HG02610 (cell line): ENCODE results near the gene PBX2.
"Not testable (repeated sequence)": the region's sequence is repeated elsewhere in the genome, so short reads cannot be mapped to it uniquely, and the experiment has no call there.

Source experiments
- ATAC-seq: cut with Tn5 transposase; IDR thresholded peaks from one replicate; pipeline ENCODE4 v1.9.1; 2021; ENCODE audit warnings: mild to moderate bottlenecking, moderate library complexity; ENCODE audit not compliant: unreplicated experiment

Gene PBX2

DNA sequence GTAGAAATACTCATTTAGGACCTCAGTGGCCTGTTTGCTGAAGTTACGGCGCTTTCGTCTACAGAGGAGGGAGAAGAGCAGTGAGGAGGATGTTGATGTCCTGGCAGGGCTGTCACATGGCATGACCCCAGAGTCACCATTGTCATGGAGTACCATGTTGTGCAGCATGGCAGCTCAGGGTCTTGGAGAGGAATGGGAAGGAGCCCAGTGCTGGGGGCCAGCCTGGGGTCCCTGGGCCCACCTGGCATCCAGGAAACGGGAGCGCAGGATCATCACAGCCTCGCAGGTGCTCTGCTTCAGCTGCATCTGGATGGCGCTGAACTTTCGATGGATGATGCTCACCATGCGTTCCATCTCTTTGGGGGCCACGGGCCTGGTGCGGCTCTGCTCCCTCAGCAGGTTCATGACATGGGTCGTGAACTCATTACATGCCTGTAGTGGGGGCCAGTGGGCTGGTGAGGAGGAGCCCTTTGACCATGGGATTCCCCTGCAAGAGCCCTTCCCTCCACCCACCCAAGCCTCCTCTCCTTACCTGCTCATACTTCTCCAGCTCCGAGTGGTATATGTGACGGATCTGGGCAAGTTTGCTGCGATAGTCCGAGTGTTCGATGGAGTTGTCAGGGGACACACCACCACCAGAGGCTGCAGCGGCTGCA is 2.1 kb downstream of the PBX2 start:
- ATAC-seq = not testable (repeated sequence)

- ATAC-seq = no peak
Measured at GRCh38 chr6:32187009-32187709, 2.8 kb downstream of the PBX2 start.

- not testable (repeated sequence) for ATAC-seq
Measured at GRCh38 chr6:32186151-32186840, 3.7 kb downstream of the PBX2 start.

DNA sequence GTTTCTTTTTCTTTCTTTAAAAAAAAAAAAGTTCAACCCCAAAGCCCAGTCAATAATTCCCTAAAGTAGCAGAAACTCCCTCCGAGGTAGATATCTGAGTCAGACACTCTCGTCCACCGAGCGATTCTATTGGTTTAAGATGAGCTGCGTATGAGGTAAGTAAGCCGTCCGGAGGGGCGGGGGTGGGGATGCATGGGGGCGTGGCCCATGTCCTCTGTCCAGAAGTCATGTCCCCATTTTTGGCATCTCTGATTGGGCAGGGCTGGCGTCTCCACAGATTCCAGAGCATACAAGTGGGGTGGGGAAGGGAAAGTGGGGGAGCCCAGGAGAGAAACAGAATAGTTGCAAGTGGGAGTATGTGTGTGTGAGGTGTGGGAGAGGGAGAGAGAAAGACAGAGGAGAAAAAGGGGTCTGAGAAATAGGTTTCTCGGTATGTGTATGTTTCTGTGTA is 4.3 kb downstream of the PBX2 start:
- ATAC-seq = not testable (repeated sequence)

DNA sequence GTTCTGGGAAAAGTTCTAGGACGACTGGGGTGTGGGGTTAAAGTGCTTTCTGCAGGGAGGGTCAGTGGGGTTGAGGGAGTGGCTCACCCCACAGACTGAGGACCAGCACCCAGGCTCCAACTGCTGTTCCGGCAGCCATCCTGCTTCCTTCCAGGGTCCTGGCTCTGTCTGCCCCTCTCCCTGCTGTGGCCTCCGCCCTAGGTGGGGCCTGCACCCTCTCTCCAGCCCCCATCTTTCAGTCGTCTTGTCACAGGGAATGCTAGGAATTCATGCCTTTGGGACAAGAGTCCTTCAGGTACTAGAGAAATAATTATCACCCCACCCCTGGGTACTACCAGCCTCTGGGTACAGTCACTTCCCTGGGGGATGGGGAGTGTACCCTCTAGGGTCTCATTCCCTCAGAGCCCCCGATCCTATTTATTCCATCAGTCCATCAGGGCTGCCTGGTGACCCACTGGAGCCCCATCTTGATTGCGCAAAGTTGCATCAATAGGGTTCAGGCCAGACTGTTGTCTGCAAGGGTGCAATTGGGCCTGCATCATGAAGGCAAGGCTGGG is 5.8 kb downstream of the PBX2 start, which contains the start of gene AGER:
TSS of gene AGER (minus strand) at position 170 of the 557 bp plus-strand sequence. CDS start at position 139, 31 bp downstream.
- no peak for ATAC-seq

- no peak for ATAC-seq
Measured at GRCh38 chr6:32183483-32184083, 6.4 kb downstream of the PBX2 start.

DNA sequence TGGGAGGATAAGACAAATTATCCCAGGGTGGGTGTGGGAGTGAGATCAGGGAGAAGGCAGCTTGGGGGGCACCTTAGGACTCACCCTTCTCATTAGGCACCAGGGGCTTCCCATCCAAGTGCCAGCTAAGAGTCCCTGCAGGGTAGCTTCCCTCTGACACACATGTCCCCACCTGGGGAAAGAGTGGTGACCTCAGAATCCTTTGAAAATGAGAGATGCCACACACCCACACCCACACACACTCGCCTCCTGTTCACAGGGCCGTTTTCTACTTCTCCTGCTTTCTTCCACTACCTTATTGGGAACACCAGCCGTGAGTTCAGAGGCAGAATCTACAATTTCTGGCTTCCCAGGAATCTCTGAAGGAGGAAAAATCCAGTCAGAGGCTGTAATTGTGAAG is 7.0 kb downstream of the PBX2 start:
- ATAC-seq = no peak

GRCh38 chr6:32182555-32182981 is 7.4 kb downstream of the PBX2 start:
- no peak for ATAC-seq

GRCh38 chr6:32181915-32182529 is 8.0 kb downstream of the PBX2 start:
- no peak for ATAC-seq

- ATAC-seq = no peak
Measured at GRCh38 chr6:32181148-32181702, 8.8 kb downstream of the PBX2 start.

DNA sequence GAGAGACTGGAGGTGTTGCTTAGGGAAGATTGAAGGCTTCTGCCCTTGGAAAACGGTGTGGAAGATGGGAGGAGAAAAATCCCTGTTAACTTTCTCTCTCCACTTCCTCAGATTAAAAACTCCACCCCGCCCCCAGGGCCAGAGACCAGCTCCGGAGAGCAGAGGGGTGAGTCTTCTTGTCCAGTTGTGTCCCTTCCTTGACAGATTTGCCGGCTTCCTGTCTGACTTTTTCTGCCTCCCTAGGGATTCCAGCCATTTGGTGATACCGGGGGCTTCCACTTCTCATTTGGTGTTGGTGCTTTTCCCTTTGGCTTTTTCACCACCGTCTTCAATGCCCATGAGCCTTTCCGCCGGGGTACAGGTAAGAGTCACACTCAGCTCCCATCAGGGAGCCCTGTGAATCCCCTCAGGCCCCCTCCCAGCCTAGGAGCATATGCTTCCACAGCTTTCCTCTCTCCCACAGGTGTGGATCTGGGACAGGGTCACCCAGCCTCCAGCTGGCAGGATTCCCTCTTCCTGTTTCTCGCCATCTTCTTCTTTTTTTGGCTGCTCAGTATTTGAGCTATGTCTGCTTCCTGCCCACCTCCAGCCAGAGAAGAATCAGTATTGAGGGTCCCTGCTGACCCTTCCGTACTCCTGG is 10.1 kb downstream of the PBX2 start:
- ATAC-seq = no peak

DNA sequence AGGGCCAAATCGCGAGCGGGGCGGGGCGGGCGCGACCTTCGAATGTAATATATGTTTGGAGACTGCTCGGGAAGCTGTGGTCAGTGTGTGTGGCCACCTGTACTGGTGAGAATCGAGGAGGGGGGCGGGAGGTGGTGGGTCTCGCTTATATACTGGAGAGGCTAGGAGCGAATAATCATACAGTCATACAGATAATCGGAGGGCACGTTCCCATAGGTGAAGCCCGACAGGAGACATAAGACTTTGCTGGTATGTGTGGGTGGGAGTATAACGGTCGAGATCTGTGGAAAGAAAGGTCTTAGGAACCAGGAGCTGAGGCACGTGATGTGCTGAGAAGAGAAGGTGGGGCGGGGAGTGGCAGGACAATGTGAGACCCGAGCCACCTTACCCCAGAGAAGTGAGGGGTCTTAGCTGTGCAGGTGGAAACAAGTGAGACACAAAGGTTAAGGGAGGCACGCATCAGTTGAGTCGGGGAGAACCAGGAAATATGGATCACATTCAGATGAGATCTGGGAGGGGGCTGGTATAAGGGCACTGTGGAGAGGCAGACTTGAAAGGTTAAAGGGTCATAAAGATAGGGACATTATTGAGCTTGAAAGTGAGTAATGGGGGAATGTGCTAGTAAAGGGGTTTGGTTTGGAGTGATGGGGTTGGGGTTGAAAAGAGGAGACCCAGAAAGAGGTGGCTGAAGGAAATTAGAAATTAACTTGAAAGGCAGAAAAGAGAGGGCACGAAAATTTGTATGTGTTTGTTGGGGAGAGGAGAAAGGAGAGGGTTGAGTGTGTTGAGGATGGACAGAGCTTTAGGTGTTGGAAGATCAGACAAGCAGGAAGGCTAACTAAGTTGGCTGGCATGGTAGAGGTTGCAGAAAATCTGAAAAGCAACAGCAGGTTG is 11.2 kb downstream of the PBX2 start:
- no peak for ATAC-seq

- ATAC-seq = peak; percentile 82
Measured at GRCh38 chr6:32177788-32178546, 12.0 kb downstream of the PBX2 start, which contains the start of gene RNF5. Gene RNF5, plus strand, starts transcription at chr6:32178405. Its CDS starts 107 bp downstream, at chr6:32178512.

GRCh38 chr6:32177183-32177787 is 12.7 kb downstream of the PBX2 start:
- no peak for ATAC-seq

DNA sequence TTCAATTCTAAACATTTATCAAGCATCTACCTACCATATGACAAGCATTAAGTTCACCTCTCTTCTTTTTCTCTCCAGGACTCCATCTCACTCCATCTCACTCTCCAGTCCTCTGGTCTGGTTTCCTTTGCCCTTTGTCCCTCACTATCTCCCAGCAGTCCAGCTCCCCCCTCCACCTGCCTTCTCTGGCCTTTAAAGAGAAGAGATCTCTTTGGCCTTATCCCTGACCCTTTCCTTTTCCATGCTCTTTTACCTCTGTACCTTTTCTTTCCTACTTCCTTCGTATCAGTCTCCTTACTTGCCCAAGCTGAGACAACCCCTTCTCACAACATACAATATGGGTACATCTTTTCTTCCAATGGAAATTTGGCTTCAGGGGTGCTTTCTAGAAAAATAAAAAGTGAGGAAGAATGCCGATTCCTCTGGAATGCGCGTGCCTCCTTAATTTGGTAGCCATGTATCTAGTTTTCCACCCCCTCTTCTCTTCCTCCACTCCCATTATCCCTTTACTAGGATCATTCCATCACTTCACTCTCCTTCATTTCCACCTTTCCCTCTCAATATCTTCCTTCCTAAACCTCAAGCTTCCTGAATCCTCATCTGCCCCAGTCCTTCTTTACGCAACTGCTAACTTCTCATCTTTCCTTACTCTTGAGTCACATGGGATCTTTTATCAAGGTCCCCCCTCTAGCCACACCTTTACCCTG is 13.4 kb downstream of the PBX2 start:
- ATAC-seq = no peak

DNA sequence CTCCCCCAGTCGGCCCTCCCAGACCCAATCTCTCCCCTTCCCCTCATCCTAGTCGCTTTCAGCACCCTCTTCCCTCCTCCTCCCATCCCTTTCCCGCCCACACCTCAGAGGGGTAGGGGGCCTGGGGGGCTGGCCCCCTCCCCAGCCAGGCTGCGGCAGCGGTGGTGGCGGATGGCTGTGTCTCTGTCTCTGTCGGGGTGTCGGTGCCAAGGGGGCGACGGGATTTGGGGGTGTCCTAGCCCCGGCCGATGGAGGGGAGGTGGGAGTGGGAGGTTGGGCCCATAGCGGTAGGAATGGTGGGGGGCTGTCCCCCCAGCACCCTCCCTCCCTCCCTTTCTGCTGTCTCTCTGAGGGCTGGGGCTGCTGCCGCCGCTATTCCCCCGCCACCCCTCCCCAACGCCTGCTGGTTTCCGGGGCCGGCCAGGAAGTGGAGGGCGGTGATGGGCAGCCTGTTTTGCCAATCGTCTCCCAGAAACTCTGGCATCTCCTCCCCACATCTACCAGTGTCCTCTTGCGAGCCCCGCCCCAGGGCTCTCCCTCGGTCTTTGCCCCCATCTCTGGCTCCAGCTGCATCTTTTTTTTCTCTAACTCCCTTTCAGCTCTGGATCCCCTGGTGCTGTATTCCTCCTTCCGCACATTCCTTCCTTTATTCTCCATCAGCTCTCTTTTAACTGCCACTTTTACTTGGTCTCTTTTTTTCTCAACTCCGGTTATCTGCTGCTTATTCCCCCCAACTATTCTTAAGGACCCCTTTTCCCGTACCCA is 14.1 kb downstream of the PBX2 start, which contains the start of gene AGPAT1:
TSS of gene AGPAT1 (minus strand) at position 374 of the 765 bp plus-strand sequence. CDS start 4,588 bp downstream, outside the sequence.
- ATAC-seq = peak; percentile 48
